OCI-LY7 (cell line): Measurements from ENCODE around the gene LINS1. TPM values are rescaled to one million over a fixed set of nuclear protein-coding genes. Genes with fewer than 3 reads are reported as not detected.

Experiments
- BruUV-seq: library from RNA; stranded (reverse); fragments of 400-500 nt; replicated peaks from 2 replicates; lab custom pipeline; 2021; lab: Mats Ljungman, UMichigan
- CTCF ChIA-PET: fragments of 300-600 bp; sonication (Branson Sonifier 250); formaldehyde crosslinking; loops from one replicate; lab custom pipeline; 2022; ENCODE audit warnings: antibody characterized with exemption; ENCODE audit not compliant: unreplicated experiment; lab: Charles Lee
- POLR2A ChIA-PET: fragments of 300-600 bp; sonication (Branson Sonifier 250); formaldehyde crosslinking; loops from one replicate; lab custom pipeline; 2022; ENCODE audit warnings: antibody characterized with exemption; lab: Charles Lee
- DNase-seq: peaks from one replicate; pipeline ENCODE4 v3.0.0-alpha.2; 2015; ENCODE audit warnings: low spot score
- H2AFZ ChIP-seq: fragments of 200-600 bp; sonication (generic), shearing (Covaris generic); 2 replicates; pipeline ENCODE4 v1.6.1; 2014; ENCODE audit warnings: mild to moderate bottlenecking, antibody characterized with exemption, low read length, moderate library complexity
- H3K27ac ChIP-seq: fragments of 200-600 bp; sonication (generic); 2 replicates; pipeline ENCODE4 v1.5.1; 2014; ENCODE audit warnings: mixed run types, low read depth, mild to moderate bottlenecking, moderate library complexity, low read length, inconsistent platforms; ENCODE audit not compliant: poor library complexity, severe bottlenecking
- H3K36me3 ChIP-seq: fragments of 200-600 bp; sonication (generic); 2 replicates; pipeline ENCODE4 v1.6.1; 2014; ENCODE audit warnings: mild to moderate bottlenecking, antibody characterized with exemption, low read length, moderate library complexity, mixed read lengths; ENCODE audit not compliant: insufficient read depth
- H3K4me1 ChIP-seq: fragments of 200-600 bp; sonication (generic); 2 replicates; pipeline ENCODE4 v1.5.1; 2014; ENCODE audit warnings: mild to moderate bottlenecking, low read length; ENCODE audit not compliant: insufficient read depth, poor library complexity, severe bottlenecking
- H3K4me2 ChIP-seq: fragments of 200-600 bp; sonication (generic); 2 replicates; pipeline ENCODE4 v1.6.1; 2014; ENCODE audit warnings: mild to moderate bottlenecking, low read length
- H3K4me3 ChIP-seq: fragments of 200-600 bp; sonication (generic); 2 replicates; pipeline ENCODE4 v1.5.1; 2014; ENCODE audit warnings: mild to moderate bottlenecking, low read depth, low read length; ENCODE audit not compliant: poor library complexity, severe bottlenecking
- H3K79me2 ChIP-seq: fragments of 200-600 bp; sonication (generic); 2 replicates; pipeline ENCODE4 v1.6.1; 2016; ENCODE audit warnings: low read depth, mild to moderate bottlenecking, low read length, moderate library complexity, mixed read lengths; ENCODE audit not compliant: insufficient read depth
- H3K9me2 ChIP-seq: fragments of 200-600 bp; sonication (generic); 2 replicates; pipeline ENCODE4 v1.6.1; 2016; ENCODE audit warnings: mild to moderate bottlenecking, low read length, mixed read lengths; ENCODE audit not compliant: insufficient read depth
- H3K9me3 ChIP-seq: fragments of 200-600 bp; sonication (generic); 2 replicates; pipeline ENCODE4 v1.6.1; 2014; ENCODE audit warnings: mild to moderate bottlenecking, mixed run types, low read length, mixed read lengths
- H4K20me1 ChIP-seq: fragments of 200-600 bp; sonication (generic); 2 replicates; pipeline ENCODE4 v1.6.1; 2014; ENCODE audit warnings: mild to moderate bottlenecking, antibody characterized with exemption, low read length, moderate library complexity, mixed read lengths; ENCODE audit not compliant: insufficient read depth
- CTCF ChIP-seq: fragments of 200-600 bp; sonication (generic); conservative IDR thresholded peaks from 2 replicates; pipeline ENCODE4 v1.5.1; 2014; ENCODE audit warnings: mild to moderate bottlenecking, antibody characterized with exemption, low read length, moderate library complexity, mixed read lengths
- EZH2phosphoT487 ChIP-seq: fragments of 200-600 bp; sonication (generic); IDR thresholded peaks from 2 replicates; pipeline ENCODE4 v1.6.1; 2018; ENCODE audit warnings: low read depth, borderline replicate concordance, mild to moderate bottlenecking, mixed run types, antibody characterized with exemption, low read length, moderate library complexity, mixed read lengths
- intact Hi-C: fragments of 100-400 bp; cut with micrococcal nuclease; formaldehyde crosslinking; loops from one replicate; pipeline ENCODE4 v1.10.0; 2022; ENCODE audit not compliant: unreplicated experiment
- total RNA-seq, 2 experiments: library from RNA; depleted of rRNA in 1 of 2; stranded (reverse); fragments of >200 nt in 1 of 2; shearing (Covaris generic) in 1 of 2; gene quantifications; 2 replicates each; pipeline ENCODE4 v1.2.3, GENCODE V29; 2014 to 2022

The LINS1 gene
- total RNA-seq, 2 experiments from 2014 or later, result 6.6 to 14.3 TPM

- TF ChIP-seq CTCF (no peak), EZH2phosphoT487 (no peak)
- BruUV-seq, result no TSS peak
- no peaks in the 10 kb centered on the region for H3K36me3 ChIP-seq
- H2AFZ ChIP-seq, result no peak overlapping the region
- ChIA-PET CTCF (no interaction called here), POLR2A (no interaction called here)
- H3K27ac ChIP-seq, result no peak overlapping the region
- H3K4me2 ChIP-seq, result no peak overlapping the region
- no peaks in the 10 kb centered on the region for H3K4me1 ChIP-seq
- no peaks in the 10 kb centered on the region for H3K9me3 ChIP-seq
- H4K20me1 ChIP-seq, result no peaks in the 10 kb centered on the region
- no peaks in the 10 kb centered on the region for H3K79me2 ChIP-seq
- no peak overlapping the region for H3K4me3 ChIP-seq
- no peaks in the 10 kb centered on the region for H3K9me2 ChIP-seq
- intact Hi-C loops, result no loop called here
- no peak for DNase-seq
Observed at GRCh38 chr15:100544338-100544841, 57.6 kb downstream of the LINS1 start.

DNA sequence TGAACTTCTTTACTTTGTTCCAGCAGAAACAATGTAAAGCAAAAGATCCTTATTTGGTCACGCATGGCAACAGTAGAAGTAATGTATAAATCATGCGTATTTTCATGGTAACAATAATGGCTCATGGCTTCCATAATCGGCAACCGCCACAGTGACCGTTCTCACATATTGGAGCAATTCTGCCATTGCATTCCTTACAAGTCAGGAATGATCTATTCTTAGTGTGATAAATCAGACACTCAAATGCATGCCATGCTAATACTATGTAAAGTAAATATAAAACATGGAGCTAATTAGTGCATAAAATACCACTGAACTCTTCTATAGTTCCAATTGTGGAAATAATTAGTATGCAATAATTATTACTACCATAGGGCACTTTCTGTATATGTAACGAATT, 59.7 kb downstream of the LINS1 start:
- no peak overlapping the region for H3K4me3 ChIP-seq
- no peaks in the 10 kb centered on the region for H3K9me2 ChIP-seq
- ChIA-PET CTCF (no interaction called here), POLR2A (interaction anchor here (0.7 kb wide), 1 partner anchor 172 kb away, joined by 3 read pairs; no protein-coding TSS in a partner anchor)
- DNase-seq, result no peak
- H3K9me3 ChIP-seq, result no peaks in the 10 kb centered on the region
- no peak overlapping the region for H3K27ac ChIP-seq
- BruUV-seq, result no TSS peak
- H3K4me1 ChIP-seq, result no peaks in the 10 kb centered on the region
- H3K36me3 ChIP-seq, result no peaks in the 10 kb centered on the region
- intact Hi-C loops, result no loop called here
- no peaks in the 10 kb centered on the region for H4K20me1 ChIP-seq
- no peak for TF ChIP-seq CTCF
- TF ChIP-seq EZH2phosphoT487, result no peak
- H3K79me2 ChIP-seq, result no peaks in the 10 kb centered on the region
- H2AFZ ChIP-seq, result no peak overlapping the region
- H3K4me2 ChIP-seq, result no peak overlapping the region

DNA sequence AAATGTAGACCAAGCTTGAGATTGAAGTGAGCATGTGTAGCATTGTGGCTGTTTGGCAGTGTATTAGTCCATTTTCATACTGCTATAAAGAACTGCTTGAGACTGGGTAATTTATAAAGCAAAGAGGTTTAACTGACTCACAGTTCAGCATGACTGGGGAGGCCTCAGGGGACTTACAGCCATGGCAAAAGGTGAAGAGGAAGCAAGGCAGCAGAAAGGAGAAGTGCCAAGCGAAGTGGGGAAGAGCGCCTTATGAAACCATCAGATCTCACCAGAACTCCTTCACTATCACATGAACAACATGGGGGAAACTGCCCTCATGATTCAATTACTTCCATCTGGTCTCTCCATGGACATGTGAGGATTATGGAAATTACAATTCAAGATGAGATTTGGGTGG, 64.7 kb downstream of the LINS1 start:
- no peaks in the 10 kb centered on the region for H3K36me3 ChIP-seq
- ChIA-PET POLR2A (interaction anchor here (0.6 kb wide), 1 partner anchor 104 kb away, joined by 3 read pairs; no protein-coding TSS in a partner anchor), CTCF (no interaction called here)
- no peaks in the 10 kb centered on the region for H3K9me2 ChIP-seq
- no TSS peak for BruUV-seq
- intact Hi-C loops, result no loop called here
- H3K9me3 ChIP-seq, result no peaks in the 10 kb centered on the region
- no peak overlapping the region for H3K4me3 ChIP-seq
- H3K4me1 ChIP-seq, result no peaks in the 10 kb centered on the region
- peak; percentile 18 for DNase-seq
- H3K4me2 ChIP-seq, result no peak overlapping the region
- TF ChIP-seq EZH2phosphoT487 (no peak), CTCF (no peak)
- no peaks in the 10 kb centered on the region for H3K79me2 ChIP-seq
- no peaks in the 10 kb centered on the region for H4K20me1 ChIP-seq
- no peak overlapping the region for H3K27ac ChIP-seq
- H2AFZ ChIP-seq, result no peak overlapping the region
